GM21529 (cell line): Measurements from ENCODE around the gene ARL14EPL.

Source experiments
- ATAC-seq: cut with Tn5 transposase; IDR thresholded peaks from one replicate; pipeline ENCODE4 v1.9.1; 2021; ENCODE audit not compliant: unreplicated experiment

ARL14EPL gene

DNA sequence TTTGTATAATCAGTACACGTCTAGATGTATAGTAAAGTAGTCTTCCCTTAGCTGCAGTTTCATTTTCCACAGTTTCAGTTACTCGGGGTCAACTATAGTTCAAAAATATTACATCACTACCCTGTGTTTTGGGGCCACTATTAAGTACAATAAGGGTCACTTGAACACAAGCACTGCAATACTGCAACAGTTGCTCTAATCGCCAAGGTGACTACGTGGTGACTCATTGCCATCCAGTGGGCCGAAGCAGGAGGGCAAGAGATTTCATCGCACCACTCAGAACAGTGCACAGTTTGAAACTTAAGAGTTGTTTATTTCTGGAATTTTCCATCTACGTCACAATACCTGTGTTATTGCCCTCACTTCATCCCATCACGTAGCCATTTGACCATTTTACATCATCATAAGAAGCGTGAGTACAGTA is at the start of gene ARL14EPL:
Gene ARL14EPL (plus strand): TSS at position 379 of the 424 bp plus-strand sequence. CDS start 18,994 bp downstream, outside the sequence.
- peak; percentile 83 for ATAC-seq

DNA sequence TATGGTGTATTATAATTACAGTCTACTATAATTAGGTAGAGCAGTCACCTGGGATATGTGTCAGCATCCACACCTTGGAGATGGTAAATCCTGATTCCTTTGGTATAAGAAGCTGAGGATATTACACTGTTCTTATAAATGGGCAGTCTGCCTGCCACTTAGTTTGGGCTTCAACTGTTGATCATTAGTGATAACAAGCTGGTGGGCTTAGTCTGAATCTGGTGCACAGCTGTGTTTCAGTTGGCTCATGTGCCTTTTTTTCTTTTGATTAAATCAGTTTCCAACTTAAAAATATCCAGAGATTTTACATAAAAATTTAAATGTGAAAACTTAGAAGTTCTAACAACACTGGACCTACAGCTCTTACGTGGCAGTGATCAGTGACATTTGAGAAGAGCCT is 48.8 kb upstream of the ARL14EPL start:
- ATAC-seq = no peak

DNA sequence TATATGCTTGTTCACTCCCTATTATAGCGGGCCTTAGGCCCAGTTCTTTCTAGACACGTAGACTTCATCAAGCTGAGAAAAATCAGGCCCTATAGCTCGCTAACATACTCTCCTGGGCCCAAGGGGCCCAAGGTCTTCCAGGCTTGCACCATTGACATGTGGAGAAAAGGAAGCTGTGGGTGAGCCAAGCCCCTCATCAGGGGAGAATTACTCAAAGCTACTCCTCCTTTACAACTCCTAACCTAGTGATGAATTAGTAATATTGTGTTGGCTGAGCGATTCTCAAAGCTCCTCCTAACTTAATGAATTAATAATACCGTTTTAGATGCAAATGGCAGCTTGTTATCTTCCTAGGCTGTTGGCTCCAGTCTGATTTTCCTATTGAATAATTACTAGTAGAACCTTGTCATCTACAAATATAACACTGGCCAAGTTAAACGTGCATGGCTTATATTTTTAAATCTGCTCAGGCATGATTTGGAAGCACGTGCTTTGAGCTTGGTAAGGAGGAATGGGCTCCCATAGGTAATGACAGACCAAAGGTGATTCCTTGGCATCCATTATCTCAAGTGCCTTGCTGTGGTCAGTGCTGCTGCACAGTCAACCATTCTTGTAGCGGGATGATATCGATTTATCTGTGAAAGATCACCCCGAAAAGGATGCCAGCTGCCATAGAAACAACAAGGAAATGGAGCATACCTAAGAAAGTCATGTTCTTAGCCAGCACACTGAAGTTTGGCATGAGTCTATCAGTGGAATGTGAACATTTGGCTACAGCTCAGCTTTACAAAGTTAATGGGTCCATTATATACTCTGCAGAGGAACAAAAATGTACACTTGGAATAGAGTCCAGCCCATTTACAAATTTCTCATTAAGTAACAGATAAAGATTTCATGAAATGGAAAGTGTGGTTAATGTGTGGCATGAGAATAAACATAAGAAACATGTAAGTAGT is 46.2 kb upstream of the ARL14EPL start:
- no peak for ATAC-seq

DNA sequence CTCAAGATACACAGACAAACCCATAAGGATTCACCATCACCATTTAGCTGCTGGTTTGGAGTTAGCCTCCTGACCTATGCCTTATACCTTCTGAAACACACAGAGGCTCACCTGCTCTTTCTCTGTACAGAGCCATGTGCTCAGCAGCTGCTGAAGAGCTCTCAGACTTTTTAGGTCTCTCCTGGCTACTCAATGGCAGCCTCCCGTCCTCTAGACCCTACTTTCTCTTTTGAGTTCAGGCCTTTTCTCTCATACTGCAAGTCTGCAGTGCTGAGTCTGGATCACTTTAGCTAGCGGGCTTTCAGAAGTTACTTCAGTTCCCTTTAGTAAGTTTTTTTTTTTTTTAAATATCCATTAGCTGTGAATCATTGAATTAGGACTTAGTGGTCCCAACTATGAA is 44.3 kb upstream of the ARL14EPL start:
- no peak for ATAC-seq

DNA sequence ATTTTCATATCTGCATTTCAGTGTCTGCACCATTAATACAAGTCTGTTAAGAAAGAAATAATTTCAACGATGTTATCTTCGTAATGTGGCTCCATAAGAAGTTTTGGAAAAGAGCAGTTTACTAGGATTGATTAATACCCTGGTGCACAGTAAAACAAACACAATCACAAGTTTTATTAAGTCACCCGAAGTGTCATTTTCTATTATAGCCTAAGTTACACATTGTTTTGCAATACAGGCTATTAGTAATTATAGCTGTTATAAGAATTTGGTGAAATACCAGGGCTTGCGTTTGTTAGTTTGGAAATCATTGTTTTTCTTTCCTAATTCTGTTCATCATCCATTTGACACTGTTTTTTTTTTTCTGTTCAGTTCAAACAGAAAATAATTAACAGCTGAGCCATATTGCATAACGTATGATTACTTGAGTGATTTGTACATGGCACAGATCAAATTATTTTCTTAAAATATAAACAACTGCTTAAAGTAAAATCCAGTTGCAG is 39.4 kb upstream of the ARL14EPL start:
- no peak for ATAC-seq

DNA sequence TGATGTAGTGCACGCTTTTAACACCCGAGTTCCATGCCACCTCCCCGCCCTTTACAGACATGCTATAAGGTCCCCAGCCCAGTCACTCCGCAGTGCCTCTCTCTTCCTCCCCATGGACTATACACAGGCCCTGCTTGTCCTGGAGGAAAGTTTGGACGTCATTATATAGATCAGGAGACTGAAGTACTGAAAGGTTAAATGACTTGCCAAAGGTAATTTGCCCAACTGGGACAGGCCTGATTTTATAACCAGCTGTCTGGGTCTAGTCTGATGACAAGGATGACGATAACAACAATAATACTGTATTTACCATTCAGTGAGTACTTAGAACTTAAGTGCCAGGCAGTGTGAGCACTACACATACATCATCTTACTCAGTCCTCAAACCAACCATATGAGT is 36.9 kb upstream of the ARL14EPL start:
- no peak for ATAC-seq

DNA sequence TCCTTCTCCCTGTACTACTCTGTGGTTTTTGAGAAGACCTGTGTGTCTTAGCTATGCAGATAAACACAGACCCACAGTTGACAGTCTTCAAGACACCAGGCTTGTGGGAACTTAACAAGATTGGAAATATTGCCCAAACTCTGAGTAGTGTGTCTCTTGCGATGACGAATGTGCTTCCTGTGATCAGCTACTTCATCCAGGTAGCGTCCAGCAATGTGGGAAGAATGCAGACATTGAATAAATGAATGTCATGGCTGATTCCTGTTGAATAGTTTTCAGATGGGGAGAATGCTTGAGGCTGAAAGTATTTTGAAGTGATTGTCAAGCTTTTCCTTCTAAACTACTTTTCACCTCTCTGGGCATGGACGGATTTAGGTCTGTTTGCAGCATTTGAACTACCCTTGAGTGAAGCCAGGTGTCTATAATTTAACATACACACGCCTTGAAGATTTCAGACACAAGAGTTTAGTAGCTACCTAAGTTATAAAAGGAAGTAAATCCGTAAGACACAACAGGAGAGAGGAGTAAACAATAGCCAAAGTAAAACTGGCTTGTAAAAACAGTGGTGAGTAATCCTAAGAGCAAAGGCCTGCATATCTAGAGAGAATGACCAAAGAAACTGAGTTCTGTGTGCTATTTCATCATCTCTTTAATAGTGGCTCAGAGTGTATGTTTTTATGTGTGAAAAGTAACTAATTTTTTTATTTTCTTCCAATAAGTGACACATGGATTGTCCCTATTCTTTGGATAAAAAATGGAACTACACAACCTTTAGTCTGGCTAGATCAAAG is 30.0 kb upstream of the ARL14EPL start:
- no peak for ATAC-seq

DNA sequence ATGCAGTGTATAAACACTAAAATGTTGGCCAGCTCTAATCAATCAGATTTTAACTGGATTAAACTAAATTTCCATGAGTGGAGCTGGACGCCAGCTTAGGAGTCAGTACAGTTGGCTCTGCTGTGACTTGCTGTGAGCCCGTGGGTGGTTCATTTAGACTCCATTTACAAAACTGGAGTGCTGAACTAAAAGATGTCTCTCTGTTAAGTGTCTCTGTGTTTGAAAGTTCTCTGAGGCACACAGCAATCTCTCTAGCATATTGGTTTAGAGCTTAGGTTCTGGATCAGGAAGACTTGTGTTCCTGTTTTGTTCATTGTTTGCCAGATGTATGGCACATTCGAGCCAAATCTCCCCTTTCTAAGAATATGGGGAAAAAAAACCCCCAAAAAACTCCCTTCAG is 28.0 kb upstream of the ARL14EPL start:
- no peak for ATAC-seq

DNA sequence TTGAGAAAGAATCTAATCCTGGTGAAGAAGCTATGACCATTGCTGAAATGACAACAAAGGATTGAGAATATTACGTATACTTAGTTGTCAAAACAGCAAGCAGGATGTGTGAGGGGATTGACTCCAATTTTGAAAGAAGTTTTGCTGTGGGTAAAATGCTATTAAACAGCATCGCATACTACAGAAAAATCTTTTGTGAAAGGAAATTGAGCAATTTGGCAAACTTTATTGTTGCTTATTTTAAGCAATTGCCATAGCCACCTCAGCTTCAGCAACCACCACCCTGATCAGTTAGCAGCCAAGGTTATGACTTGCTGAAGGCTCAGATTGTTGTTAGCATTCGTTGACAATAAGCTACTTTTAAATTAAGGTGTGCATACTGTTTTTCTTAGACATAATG is 22.5 kb upstream of the ARL14EPL start:
- ATAC-seq = no peak

DNA sequence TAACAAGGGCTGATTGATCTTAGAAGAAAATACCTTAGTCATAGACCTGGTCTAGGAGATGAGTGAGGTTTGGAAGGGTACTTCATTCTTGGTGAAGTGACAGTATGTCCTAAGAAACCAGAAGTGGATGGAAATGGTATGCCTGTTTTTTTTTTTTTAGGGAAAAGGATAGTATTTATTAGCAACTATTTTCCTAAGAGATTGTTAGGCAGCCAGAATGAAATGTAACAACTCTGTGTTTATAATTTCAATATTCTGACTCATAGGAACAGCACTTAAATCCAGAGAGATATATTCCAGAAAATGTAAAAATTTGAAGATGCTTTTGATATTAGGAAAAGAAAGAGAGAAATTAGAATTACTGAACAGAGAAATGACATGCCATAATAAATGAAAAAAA is 21.2 kb upstream of the ARL14EPL start:
- ATAC-seq = no peak

DNA sequence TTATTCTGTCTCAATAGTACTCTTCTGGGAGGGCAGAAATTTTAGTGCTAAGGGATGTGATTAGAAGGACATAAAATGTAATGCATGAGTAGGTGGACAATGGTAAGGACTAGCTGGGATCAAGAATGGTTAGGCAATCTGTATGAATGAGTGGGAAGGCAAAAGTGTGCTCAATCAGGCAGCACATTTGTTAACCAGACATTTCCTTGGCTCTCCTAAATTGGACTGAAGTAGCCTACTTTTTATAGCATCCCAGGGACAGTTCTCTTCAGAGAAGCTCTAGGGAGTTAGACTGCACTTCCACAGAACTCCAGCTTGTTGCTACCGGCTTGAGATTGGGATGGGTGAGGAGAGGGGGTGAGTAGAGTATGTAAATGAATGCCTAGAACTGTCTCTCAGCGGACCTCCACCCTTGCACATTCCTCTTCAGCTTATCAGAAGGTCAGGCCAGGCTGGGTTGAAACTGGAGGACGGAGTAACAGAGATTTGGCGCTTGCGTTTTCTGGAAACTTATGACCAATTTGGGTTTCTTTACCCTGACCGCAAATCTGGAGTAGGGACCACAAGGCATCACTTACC is 19.0 kb upstream of the ARL14EPL start:
- no peak for ATAC-seq

DNA sequence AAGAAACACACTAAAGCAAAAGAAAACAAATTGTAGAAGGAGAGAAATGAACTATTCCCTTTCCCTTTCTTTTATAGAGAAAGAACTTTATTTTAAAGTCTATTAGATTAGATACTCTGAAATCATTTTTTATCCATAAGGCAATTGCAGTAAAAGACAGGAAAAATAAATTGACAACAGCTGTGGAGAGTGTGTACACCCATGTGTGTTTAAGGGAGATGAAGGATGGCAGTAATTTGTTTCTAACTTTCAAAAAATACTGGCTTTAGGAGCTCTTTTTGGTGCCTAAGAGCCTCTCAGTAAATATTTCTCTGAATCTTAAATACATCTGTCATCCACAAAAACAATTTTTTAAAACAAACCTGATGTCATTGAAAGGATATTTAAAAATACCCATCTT is 18.3 kb upstream of the ARL14EPL start:
- ATAC-seq = no peak

DNA sequence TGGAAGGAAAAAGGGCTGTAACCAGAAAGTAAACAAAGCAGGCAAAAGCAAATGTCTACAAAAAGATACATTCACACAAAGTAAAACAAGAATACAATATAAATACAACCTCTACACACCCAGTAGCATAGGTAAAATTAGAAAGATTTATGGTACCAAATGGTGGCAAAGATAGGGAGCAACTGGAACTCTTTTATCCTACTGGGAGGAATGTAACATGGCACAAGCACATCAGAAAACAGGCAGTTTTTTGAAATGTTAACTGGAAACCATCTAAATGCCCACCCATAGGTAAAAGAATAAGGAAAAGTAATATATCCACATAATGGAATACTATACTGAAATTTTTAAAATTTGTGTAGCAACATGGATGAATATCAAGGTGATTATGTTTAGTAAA is 8.7 kb upstream of the ARL14EPL start:
- ATAC-seq = no peak

DNA sequence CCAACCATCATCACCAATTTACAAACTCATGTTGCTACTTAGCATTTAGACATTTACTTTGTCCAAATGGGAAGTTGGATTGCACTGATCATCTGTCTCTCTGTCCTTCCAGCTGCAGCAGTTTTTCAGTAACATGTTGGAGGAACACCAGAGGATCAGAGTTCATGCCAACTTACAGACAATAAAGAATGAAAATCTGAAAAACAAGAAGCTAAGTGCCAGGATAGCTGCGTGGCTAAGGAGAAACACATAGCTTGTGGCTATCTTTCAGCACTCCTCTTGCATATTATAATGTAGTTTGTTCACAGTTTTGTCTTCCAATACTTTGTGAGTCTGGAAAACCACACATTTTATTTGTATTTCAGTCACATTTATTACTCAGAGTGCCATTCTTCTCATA is 6.4 kb upstream of the ARL14EPL start:
- ATAC-seq = no peak

DNA sequence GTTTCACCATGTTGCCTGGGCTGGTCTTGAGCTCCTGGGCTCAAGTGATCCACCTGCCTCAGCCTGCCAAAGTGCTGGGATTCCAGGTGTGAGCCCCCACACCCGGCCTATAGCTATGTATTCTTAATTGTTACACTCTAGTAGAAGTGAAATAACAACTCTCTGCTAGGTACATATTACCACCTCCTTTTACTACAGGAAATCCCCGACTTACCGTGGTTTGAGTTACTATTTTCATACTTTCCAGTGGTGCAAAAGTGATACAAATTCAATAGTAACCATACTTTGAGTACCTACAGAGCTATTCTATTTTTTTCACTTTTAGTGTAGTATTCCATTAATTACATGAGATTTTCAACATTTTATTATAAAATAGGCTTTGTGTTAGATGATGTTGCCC is 719 bp downstream of the ARL14EPL start:
- ATAC-seq = peak; percentile 48

DNA sequence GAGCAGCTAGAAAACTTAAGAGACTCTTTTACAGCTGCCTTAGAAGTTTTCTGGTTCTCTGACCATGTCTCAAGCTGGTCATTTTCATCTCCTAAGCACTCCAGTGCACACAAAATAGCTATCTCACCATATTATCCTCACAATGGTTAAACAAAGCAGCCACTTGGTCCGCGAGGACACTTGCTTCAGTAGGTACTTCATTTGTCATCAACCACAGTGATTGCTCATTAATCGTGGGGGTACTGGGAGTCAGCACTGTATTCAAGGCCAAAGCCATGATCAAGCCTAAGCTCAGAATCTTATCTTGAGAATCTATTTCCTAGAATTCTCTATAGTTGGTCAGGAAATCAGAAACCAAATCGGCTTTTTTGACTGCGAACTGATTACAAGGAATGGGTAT is 2.9 kb downstream of the ARL14EPL start:
- no peak for ATAC-seq

DNA sequence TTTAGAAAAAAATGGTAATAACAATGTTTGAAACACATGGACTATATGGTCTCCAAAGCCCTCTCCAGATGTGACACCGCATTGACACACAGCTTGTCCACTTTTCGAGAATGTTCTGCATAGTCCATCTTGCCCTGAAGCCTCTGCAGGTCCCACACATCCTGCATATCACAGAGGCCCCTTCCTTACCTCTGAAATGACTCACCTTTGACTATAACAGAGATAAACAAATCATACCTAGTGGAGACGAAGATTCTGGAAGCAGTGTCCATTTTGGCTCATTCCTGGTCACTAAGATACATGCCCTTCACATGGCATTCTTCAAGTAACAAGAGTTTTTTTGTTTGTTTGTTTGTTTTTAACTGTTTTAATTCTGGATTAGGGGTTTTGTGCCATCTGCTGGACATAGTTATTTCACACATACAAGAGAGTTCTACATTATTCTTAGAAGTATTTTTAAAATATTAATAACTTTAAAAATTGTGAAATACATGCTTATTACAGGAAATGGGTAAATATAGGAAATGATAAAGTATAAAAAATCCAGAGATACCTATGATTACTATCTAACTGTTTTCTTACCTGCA is 5.1 kb downstream of the ARL14EPL start:
- no peak for ATAC-seq

DNA sequence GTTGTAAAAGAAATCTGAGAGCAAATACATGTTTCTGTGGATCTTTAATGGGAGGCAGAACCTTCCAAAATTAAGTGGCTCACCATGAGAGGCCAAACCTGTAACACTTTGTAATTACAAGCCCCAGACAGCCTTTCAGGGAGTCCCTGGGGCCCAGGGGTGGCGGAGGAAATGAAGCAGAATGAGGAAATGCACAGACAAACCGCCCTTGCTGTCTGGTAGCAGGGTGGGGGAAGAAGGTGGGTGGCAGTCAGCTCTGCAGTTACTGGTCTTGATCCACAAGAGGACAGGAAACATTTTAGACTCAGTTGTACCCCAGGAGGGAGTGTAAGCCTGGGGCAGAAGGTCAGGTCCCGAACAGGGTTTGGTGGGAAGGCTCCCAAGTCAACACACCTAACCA is 6.5 kb downstream of the ARL14EPL start:
- peak; percentile 87 for ATAC-seq

DNA sequence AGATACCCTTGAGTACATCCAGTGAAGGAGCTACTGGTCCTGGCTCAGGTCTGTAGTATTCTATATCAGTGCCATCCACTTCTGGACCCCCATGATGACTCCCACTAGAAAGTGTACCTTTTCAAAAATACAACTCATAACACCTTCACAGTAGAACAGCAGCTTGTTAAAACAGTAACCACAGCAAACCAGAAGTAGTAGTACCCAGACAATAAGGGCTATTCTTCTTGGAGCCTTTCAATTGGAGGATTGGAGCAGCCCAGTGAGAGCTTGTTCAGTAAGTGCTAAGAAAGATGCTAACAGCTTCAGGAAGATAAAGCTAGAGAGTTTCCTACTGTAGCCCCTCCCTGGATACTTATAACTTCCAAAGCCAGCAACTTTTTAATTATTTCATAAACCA is 10.1 kb downstream of the ARL14EPL start:
- no peak for ATAC-seq

DNA sequence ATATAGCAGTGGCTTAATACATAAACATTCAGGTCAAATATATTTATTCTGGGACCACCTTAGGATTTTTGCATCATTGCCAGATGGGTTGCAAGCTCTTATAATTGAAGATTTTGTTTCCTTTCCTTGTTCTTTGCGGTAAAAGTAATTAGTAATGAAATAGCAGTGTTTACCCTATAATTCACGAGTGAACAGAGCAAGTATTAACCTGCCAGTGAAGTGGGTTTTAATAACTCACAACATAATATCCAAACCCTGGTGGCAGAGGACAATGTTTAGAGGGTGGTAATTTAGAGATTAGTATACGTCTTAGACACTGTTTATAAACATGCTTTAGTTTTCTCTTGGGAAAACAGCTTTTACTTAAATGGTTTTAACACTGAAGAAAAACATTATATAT is 11.8 kb downstream of the ARL14EPL start:
- no peak for ATAC-seq

DNA sequence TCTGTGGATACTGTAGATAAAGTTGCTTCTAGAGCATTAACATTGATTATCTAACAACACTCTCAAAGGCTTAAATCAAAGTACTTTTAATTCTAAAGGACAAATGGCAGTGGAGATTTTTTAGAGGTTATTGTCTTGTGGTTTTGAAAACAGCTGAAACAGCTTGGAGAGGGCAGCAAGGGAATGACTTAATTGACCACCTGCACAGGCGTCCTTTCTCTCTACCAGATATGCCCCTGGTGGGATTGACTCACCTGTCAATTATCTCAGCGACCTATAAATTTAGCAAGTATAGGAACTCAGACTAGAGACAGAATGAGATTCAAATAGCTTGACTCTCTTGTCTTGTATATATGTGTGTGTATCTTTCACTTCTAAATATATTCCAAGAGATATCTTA is 13.5 kb downstream of the ARL14EPL start:
- no peak for ATAC-seq
